Cerebellar cortex (tissue), 1 donor: Measurements from ENCODE around the gene NKD2.

ENCODE experiments used
- DNase-seq: peaks from one replicate; pipeline ENCODE4 v3.0.0-alpha.2; 2015; ENCODE audit warnings: low spot score

NKD2 gene

DNA sequence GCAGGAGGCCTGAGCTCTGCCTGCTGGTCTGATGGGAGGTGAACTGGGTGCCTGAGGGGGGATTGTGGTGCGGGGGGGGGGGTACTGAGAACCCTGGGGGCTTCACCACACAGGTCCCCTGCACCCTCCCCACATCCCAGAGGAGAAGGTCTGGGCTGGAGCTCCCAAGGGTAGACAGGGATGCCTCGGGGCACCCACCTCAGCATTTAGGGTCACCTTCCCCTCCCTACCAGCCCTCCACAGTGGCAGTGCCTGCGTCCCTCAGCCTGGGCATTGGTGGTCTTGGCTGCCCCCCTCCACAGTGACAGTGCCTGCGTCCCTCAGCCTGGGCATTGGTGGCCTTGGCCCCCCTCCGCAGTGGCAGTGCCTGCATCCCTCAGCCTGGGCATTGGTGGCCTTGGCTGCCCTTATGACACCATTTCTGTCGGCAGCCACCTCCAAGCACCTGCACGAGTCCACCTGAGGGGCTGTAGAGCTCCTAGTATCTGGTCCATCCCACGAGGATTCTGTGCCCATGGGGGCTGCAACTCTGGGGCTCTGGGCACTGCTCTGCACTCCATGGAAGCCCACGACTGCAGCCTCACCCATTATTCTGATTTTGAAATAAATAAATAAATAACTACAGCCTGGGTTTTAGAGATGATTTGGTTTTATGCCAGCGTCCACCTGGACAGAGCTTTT is 21.5 kb downstream of the NKD2 start:
- DNase-seq = no peak

DNA sequence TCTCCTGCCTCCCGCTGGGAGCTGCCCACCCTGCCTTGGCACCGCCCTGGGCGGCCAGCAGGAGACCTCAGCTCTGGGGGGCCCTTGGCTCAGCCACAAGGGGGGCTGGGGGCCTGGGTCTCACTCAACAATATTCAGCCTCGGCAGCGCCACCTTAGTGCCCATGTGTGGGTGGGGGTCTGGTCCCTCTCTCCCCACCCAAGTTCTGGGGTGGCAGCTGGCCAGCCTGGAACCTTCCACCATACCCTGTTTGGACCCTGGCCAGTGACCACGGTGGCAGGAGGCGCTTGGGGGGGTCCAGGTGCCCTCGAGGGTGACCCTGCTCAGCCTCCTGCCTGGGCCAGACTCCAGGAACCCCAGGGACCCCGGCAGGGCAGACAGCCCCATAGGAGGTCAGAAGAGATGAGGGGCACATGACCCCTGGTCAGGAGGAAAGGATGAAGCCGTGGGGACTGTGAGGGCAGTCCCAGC is 22.2 kb downstream of the NKD2 start:
- no peak for DNase-seq

DNA sequence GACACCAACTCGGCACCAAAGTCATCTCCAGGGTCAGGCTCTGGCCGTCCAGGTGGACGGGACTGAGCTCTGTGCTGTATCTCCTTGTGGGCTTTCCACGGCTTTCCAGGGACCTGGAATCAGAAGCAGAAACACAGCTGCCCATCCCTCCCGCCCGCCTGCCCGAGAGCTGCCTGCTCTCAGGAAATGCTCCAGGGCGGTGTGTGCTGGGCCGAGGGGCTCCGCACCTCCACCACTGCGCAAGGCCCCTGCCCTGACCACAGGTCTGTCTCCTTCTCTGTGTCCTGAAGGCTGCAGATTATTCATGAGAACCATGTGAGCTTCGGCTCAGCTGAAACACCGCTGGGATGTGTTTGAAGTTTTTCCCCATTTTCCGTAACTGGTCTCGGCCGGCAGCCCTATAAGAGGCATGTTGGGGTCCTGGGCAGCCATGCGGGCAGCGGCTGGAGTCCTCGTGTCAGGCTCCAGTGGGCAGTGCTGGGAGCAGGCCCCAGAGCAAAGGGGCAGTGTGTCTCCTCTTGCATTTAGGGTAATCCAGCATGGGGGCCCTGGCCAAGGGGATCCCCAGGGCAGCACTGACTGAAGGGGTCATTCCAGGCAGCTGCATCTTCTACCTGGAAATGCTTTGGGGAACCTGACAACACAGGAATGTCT is 22.8 kb downstream of the NKD2 start:
- no peak for DNase-seq

DNA sequence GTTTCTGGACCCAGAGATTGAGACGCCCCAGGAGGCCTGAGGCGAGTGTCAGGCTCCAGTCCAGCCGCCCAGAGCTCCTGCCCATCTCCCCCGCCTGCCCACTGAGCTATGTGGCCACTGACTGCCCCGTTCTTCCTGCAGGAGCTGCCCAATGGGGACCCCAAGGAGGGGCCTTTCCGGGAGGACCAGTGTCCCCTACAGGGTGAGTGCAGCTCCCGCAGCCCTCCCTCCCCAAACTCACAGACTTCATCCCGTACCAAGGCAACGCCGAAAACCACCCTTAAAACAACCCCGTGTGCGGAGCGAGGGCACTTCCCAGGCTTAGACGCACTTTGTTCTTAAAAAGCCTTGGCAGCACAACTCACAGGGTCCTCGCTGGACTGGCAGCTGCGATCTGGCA is 23.4 kb downstream of the NKD2 start:
- DNase-seq = no peak

DNA sequence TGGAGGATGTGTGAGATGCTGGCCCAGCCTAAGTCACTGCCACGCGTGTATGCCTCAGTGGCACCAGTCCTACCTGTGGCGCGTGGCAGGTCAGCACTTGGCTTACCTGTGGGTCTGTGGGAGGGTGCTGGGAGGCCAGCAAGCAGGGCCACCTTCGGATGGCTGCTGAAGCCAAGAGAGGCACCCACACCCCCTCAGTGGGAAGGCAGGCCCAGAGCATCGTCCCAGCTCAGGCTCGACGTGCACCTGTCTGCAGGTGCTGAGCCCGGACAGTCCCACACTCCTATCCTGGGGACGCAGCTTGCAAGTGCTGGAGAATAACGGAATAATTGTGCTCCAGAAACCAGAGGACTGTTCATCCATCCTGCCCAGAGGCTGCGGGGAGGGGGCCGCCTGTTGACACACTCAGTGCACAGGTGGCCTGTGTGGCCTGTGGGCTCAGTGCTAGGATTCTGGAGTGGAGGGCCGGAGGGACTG is 24.0 kb downstream of the NKD2 start:
- DNase-seq = no peak

DNA sequence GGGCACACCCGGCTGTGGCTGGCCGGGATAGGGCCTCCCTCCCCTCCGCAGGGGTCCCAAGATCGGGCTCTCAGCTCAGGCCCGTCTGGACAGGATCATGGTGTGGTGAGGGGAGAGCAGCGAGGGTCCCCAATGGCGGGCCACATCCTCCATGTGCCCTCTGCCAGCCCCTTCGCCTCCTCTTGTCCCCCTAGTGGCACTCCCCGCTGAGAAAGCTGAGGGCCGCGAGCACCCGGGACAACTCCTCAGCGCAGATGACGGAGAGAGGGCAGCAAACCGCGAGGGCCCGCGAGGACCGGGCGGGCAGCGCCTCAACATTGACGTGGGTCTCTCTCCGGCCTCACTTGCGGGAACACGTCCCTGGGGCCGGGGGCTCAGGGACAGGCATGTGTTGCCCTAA is 24.6 kb downstream of the NKD2 start:
- DNase-seq = no peak

DNA sequence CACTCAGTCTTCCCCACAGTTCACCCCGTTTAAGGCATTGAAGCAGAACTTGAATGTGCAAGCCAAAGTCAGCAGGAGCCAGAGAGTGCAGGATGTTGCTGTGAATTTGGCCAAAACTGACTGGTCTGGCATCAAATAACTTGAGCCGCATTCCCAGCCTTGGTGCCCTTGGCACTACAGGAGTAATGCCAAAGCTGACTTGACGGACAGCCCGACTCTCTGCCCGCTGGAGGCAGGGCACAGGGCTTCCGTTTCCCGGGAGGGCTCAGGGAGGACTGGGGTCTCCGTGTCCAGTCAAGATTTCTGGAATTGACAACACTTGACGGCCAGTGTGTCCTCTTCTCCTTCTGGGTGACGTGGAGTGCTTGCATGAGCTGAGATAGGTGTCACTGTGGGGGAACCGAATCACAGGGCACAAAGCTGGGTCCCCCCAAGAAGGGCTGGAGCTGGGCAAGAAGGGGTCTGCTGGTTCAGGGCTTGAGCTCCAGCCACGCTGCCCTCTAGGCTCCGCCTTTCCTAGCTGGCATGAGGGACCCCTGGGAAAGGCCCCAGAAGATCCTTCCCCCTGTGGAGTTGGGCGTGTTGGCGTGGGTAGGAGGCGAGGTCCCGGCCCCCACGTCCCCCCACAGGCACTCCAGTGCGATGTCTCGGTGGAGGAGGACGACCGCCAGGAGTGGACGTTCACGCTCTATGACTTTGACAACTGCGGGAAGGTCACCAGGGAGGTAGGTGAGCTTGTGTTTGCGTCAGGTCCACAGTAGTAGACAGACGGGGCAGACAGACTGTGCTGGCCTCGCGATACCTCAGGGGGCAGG is 25.2 kb downstream of the NKD2 start:
- peak; percentile 5 for DNase-seq

DNA sequence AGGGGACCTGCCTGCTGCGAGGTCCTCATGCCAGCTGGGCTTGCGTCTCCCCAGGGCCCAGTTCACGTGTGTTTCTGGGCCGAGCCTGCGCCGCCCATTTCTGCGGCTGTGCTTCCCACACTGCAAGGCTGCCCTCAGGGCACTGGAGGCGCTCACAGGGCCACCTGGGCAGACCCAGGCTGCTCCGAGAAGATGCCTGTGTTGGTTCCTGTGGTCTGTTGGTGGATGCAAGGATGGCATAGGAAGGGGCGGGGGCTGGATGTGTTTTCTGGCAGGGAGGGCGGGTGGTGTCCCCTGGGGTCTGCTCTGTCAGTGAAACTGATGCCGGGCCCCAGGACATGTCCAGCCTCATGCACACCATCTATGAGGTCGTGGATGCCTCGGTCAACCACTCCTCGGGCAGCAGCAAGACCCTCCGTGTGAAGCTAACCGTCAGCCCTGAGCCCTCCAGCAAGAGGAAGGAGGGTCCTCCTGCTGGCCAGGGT is 25.9 kb downstream of the NKD2 start:
- no peak for DNase-seq

DNA sequence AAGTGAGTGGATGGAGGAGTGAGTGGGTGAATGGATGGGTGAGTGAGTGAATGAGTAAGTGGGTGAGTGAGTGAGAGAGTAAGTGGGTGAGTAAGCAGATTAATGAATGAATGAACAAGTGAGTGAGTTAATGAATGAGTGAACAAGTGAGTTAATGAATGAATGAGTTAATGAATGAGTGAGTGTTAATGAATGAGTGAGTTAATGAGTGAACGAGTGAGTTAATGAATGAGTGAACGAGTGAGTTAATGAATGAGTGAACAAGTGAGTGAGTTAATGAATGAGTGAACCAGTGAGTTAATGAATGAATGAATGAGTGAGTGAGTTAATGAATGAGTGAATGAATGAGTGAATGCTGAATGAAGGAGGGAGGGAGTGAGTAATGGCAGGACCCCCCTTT is 26.4 kb downstream of the NKD2 start:
- DNase-seq = no peak

DNA sequence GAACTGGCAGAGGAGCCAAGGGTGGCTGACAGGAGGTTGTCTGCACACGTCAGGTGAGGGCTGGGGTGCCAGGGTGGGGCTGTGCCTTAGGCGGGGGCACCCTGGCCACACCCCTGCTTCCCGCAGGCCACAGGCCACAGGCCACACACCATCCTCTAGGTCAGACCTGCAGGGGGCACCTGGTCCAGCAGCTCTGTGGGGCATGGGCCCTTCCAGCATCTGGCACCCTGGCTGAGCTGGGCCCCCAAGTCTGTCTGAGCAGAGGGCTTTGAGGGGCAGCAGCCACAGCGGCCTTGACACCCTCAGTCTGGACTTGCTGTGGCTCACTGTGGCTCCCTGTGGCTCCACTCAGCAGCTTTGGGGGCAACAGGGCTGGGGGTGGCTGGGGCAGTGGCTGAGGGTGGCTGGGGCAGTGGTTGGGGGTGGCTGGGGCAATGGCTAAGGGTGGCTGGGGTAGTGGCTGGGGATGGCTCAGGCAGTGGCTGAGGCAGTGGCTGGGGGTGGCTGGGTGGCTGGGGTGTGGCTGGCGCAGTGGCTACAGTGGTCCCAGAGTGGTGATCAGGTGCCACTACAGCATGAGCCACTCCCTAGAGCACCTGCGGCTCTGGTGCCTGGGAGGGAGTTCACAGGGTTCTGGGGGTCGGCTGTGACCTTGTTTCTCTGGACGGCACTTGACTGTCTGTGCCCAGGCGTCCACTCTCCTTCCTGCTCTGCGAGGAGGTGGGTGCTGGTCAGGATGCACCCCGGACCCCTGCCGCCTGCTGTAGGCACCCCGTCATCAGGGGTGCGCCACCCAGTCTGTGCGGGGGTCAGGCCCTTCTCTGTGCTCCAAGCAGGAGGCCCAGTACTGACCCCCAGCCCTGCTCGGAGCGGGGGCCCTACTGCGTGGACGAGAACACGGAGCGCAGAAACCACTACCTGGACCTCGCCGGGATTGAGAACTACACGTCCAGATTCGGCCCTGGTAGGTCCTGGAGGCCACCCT is 27.1 kb downstream of the NKD2 start:
- no peak for DNase-seq

DNA sequence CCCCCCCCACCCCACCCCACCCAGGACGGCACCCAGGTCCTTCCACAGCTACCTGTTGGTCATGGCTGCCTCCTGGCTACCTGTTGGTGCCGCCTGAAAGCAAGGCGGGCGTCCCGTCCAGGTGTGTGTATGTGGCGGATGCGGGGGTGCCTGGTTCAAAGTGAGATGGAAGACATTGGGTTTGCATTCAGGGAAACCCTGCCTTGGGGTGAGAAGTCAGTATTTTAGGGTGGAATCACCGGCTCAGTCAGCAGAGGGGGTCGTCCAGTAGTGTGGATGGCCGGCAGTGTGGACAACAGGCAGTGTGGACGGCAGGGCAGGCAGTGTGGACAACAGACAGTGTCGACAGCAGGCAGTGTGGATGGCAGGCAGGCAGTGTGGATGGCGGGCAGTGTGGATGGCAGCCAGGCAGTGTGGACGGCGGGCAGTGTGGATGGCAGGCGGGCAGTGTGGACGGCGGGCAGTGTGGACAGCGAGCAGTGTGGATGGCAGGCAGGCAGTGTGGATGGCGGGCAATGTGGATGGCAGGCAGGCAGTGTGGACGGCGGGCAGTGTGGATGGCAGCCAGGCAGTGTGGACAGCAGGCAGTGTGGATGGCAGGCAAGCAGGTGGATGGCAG is 28.0 kb downstream of the NKD2 start:
- DNase-seq = no peak

DNA sequence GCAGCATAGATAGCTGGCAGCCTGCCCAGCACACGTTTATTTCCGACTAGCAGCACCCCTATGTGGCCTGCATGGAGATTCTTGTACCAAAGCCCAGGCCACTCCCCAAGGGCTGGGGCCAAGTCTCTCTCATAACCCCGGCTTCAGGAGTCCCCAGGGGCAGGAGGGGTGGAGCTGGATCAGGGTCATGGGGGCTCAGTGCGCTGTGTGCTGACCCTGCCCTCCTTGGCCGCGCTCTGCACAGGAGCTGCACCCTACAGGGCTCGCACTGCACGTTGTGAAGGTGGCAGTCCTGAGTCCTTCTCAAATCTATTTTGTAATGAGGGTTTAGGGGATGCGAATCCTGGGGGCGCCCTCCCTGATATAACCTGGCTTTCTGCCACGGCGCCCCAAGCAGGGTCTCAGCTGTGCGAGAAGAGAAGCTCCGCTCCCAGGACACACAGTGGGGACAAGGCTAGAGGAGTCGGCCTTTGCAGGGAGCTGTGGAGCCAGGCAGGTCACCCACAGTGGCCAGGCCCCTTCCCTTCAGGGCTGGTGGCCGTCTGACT is 28.6 kb downstream of the NKD2 start:
- no peak for DNase-seq

DNA sequence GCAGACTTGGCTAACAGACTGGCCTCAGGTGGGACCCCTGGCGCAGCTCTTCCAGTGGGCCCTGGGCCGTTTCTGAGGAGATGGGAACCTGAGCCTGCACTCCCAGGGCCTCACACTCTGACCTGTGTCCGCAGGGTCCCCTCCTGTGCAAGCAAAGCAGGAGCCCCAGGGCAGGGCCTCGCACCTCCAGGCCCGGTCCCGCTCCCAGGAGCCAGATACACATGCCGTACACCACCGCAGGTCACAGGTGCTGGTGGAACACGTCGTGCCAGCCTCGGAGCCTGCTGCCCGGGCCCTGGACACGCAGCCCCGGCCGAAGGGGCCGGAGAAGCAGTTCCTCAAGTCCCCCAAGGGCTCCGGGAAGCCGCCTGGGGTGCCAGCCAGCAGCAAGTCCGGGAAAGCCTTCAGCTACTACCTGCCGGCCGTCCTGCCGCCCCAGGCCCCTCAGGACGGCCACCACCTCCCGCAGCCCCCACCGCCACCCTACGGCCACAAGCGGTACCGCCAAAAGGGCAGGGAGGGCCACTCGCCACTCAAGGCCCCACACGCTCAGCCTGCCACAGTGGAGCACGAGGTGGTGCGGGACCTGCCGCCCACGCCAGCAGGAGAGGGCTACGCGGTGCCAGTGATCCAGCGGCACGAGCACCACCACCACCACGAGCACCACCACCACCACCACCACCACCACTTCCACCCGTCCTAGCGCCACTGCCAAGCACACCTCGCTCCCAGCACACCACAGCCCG is 29.2 kb downstream of the NKD2 start:
- DNase-seq = no peak

DNA sequence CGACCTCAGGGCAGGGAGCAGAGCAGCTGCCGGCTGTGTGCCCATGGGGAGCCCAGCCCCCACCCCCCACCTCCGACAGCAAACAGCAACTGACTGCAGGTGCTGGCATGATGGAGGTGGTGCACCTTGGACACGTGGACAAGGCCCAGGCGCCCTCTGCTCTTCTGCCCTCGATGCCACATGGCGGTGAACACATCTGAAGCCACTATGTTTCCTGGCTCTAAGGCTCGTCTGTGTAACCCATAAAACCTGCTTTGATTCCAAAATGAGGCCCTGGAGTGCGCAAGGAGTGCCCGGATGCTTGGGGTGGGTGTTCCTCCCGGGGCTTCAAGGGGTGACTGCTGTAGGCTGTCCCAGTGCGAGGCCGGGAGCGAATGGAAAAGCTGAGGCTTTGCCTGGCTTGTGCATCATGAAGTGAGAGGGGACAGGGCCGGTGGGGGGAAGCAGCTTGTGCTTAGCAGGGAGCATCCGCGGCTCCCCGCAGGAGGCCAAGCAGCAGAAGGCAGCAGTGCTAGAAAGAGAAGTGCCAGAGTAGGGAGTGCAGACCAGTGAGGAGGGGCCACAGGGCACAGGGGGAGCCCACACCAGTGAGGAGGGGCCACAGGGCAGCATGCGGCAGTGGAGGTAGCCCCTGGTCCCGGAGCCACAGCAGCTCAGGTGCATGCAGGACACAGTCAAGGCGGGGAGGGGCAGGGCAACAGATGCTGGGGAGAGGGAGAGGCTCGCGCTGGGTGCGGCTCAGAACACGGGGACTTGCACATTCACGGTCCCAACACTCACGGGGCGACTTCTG is 30.0 kb downstream of the NKD2 start:
- no peak for DNase-seq

DNA sequence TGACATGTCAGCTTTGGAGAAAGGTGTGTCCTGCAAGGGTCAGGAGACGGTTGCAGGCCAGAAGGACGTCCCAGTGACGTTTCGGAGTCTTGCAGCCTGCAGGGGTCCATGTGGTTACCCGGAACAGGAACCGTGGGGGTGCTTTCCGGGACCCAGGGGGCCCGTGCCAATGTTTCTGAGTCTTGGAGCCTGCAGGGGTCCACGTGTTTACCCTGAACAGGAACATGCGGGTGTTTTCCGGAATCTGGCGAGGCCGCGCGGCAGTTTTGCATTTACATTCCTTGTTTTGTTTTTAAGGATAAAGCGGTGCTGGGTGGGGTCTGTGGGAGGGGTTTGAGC is 30.6 kb downstream of the NKD2 start:
- DNase-seq = no peak

DNA sequence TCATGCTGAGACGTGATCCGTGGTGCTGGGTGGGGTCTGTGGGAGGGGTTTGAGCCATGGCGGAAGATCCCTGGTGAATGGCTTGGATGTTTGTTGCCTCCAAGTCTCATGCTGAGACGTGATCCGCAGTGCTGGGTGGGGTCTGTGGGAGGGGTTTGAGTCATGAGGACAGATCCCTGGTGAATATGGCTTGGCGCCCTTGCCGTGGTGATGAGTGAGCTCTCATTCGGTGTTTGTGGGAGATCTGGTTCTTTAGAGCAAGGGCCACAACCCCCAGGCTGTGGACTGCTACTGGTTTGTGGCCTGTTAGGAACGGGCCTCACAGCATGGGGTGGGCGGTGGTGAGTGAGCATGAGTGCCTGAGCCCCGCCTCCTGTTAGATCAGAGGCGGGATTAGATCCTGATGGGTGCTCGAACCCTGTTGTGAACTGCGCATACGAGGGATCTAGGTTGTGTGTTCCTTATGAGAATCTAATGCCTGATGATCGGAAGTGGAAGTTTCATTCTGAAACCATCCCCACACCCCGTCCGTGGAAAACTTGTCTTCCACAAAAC is 31.2 kb downstream of the NKD2 start:
- no peak for DNase-seq

DNA sequence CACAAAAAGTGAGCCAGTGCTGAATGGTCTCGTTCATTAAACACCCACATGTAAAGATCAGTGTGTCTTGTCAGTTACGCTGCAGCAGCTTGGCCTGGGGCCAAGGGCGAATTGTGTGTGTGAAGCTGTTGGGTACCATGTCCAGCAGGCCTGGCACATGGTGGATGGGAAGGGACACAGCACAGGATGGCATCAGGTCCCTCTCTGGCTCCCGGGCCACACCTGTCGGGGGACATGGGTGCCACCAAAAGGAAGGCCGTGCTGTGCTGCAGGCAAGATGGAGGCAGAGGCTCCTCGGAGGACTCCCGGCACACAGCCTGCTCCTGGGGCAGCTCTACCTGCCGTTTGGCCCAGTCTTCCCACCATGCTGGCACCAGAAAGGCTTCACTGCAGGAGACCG is 32.0 kb downstream of the NKD2 start:
- no peak for DNase-seq

DNA sequence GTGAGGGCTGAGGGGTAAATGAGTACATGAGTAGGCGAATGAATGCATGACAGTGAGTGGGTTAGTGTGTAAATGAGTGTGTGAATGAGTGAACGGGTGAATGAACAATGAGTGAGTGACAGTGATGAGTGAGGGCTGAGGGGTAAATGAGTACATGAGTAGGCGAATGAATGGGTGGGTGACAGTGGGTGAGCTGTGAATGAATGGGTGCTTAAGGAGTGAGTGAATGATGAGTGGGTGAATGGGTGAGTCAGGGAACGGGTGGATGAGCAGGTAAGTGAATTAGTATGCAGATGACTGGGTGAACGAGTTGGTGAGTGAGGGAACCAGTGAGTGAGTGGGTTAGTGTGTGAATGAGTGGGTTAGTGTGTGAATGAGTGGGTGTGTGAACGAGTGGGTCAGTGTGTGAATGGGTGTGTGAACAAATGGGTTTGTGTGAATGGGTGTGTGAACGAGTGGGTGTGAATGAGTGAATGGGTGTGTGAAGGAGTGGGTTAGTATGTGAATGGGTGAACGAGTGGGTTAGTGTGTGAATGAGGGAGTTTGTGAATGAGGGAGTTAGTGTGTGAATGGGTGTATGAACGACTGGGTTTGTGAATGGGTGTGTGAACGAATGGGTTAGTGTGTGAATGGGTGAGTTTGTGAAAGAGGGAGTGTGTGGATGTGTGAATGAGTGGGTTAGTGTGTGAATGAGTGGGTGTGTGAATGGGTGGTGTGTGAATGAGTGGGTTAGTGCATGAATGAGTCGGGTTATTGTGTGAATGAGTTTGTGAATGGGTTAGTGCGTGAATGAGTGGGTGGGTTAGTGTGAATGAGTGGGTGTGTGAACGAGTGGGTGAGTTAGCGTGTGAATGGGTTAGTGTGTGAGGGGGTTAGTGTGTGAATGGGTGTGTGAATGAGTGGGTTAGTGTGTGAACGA is 32.9 kb downstream of the NKD2 start:
- no peak for DNase-seq
